ENCODE data around the gene FCHSD2. TPM values are rescaled to one million over a fixed set of nuclear protein-coding genes. Genes with fewer than 3 reads are reported as not detected.

The FCHSD2 gene
- total and polyA plus RNA-seq, 2 donors from 2014 or later: 8.0 to 58.7 TPM

- intact Hi-C loops (cut with DNase I): no loop called here
Observed at GRCh38 chr11:72842653-72843330, 299.3 kb downstream of the FCHSD2 start.

DNA sequence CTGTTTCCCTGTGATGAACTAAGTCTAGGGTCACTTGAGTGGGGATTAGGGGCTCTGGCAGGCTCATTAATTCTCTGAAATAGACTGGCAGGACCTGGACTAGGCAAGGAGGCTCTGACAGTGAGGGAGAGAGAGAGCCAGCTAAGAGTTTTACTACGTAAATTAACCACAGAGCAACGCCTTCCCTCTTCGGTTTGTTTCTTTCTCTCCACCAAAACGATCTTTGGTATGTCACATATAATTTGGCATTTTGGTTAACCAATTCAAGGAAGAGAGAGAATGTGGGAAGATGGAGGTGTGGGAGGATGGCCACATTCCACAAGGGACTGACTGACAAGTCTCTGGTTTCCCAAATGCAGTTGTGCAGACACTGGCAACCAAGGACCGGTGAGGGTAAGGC lies 300.0 kb downstream of the FCHSD2 start:
- H3K27ac ChIP-seq (ENCODE audit: low read depth in 2 of 2, low read length in 2 of 2): peak overlapping the region in 1 of 2 donors; percentile 48
- H3K4me1 ChIP-seq (ENCODE audit: control insufficient read depth in 2 of 3, insufficient read depth in 2 of 3, low read depth in 1 of 3, low read length in 3 of 3): peaks cover 0 to 4% (median 2%) of the 10 kb centered on the region in 3 donors
- no peaks in the 10 kb centered on the region for H3K9me3 ChIP-seq (ENCODE audit: control insufficient read depth in 2 of 3, insufficient read depth in 1 of 3, low read length in 3 of 3)
- intact Hi-C loops (cut with DNase I): no loop called here
- H3K4me3 ChIP-seq (ENCODE audit: low read length in 3 of 3): no peak overlapping the region
- TF ChIP-seq CTCF (IDR thresholded peaks at IDR 0.05; ENCODE audit: borderline replicate concordance, extremely low read depth, insufficient read depth): no peak
- H3K27me3 ChIP-seq (ENCODE audit: control insufficient read depth, insufficient read depth, low read length): no peaks in the 10 kb centered on the region
- DNase-seq (no peak), FAIRE-seq (no peak)
- H3K9ac ChIP-seq (ENCODE audit: low read length in 3 of 3): no peak overlapping the region
- peaks cover 0 to 13% (median 2%) of the 10 kb centered on the region in 3 donors for H3K36me3 ChIP-seq (ENCODE audit: control insufficient read depth in 2 of 3, insufficient read depth in 3 of 3, low read length in 3 of 3)

More at GRCh38 chr11:72842653-72843330, 299.3 kb downstream of the FCHSD2 start:
- Histone ChIP-seq H3K9me3 (ENCODE audit: control insufficient read depth in 2 of 3, insufficient read depth in 1 of 3, low read length in 3 of 3) (no peaks in the 10 kb centered on the region), H3K4me1 (ENCODE audit: control insufficient read depth in 2 of 3, insufficient read depth in 2 of 3, low read depth in 1 of 3, low read length in 3 of 3) (peaks cover 0 to 4% (median 2%) of the 10 kb centered on the region in 3 donors), H3K36me3 (ENCODE audit: control insufficient read depth in 2 of 3, insufficient read depth in 3 of 3, low read length in 3 of 3) (peaks cover 0 to 9% (median 2%) of the 10 kb centered on the region in 3 donors), H3K27me3 (ENCODE audit: control insufficient read depth, insufficient read depth, low read length) (no peaks in the 10 kb centered on the region), H3K27ac (ENCODE audit: low read depth in 2 of 2, low read length in 2 of 2) (no peak overlapping the region), H3K9ac (ENCODE audit: low read length in 3 of 3) (no peak overlapping the region), H3K4me3 (ENCODE audit: low read length in 3 of 3) (no peak overlapping the region)
- TF ChIP-seq CTCF (IDR thresholded peaks at IDR 0.05; ENCODE audit: borderline replicate concordance, extremely low read depth, insufficient read depth): no peak
- DNase-seq: peak in 1 of 5 donors; percentile 53
- FAIRE-seq: no peak

GRCh38 chr11:72841397-72841796 lies 300.7 kb downstream of the FCHSD2 start:
- no peak for DNase-seq
- Histone ChIP-seq H3K4me3 (ENCODE audit: low read length in 3 of 3) (no peak overlapping the region), H3K27me3 (ENCODE audit: control insufficient read depth, insufficient read depth, low read length) (no peaks in the 10 kb centered on the region), H3K9me3 (ENCODE audit: control insufficient read depth in 2 of 3, insufficient read depth in 1 of 3, low read length in 3 of 3) (no peaks in the 10 kb centered on the region), H3K9ac (ENCODE audit: low read length in 3 of 3) (no peak overlapping the region), H3K36me3 (ENCODE audit: control insufficient read depth in 2 of 3, insufficient read depth in 3 of 3, low read length in 3 of 3) (peaks cover 0 to 13% (median 2%) of the 10 kb centered on the region in 3 donors), H3K27ac (ENCODE audit: low read depth in 2 of 2, low read length in 2 of 2) (no peak overlapping the region), H3K4me1 (ENCODE audit: control insufficient read depth in 2 of 3, insufficient read depth in 2 of 3, low read depth in 1 of 3, low read length in 3 of 3) (peaks cover 0 to 4% (median 2%) of the 10 kb centered on the region in 3 donors)
- TF ChIP-seq CTCF (IDR thresholded peaks at IDR 0.05; ENCODE audit: borderline replicate concordance, extremely low read depth, insufficient read depth): no peak
- no peak for FAIRE-seq
- intact Hi-C loops (cut with DNase I): no loop called here

All from kidney (tissue), 14 donors.